IPS-18a (cell line): ENCODE results near the gene SGIP1.

ENCODE experiments used
- H3K27ac ChIP-seq: one replicate; pipeline ENCODE4 v1.5.1; 2013; ENCODE audit warnings: low read length
- H3K27me3 ChIP-seq: one replicate; pipeline ENCODE4 v1.6.1; 2013; ENCODE audit warnings: mild to moderate bottlenecking, low read length; ENCODE audit not compliant: control insufficient read depth, insufficient read depth
- H3K36me3 ChIP-seq: one replicate; pipeline ENCODE4 v1.6.1; 2013; ENCODE audit warnings: low read depth, low read length; ENCODE audit not compliant: control insufficient read depth
- H3K4me1 ChIP-seq: one replicate; pipeline ENCODE4 v1.6.1; 2013; ENCODE audit warnings: low read depth, low read length; ENCODE audit not compliant: control insufficient read depth
- H3K4me3 ChIP-seq: one replicate; pipeline ENCODE4 v1.5.1; 2013; ENCODE audit warnings: low read length
- H3K9ac ChIP-seq: one replicate; pipeline ENCODE4 v1.6.1; 2013; ENCODE audit warnings: mild to moderate bottlenecking, low read length, moderate library complexity
- H3K9me3 ChIP-seq: one replicate; pipeline ENCODE4 v1.6.1; 2013; ENCODE audit warnings: low read depth, low read length; ENCODE audit not compliant: control insufficient read depth

The SGIP1 gene

DNA sequence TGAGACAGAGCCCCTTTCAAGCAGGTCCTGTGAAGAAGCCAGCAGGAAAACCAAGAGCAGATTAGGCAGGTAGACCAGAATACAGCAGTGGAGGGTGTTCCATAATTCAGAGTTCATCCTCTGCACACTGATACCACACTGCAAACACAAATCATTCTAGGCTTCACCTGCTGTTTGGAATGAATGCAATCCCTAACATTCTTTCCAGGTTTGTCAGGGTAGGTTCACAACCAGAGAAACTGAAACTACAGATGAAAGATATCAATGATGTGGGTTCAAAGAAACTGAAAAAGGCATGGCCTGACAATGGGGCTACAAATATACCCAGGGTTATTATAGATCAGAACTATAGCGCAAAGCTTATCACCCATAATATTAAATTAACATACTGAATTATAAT lies 8.9 kb upstream of the SGIP1 start:
- H3K4me3 ChIP-seq: no peak overlapping the region
- no peak overlapping the region for H3K27ac ChIP-seq
- H3K9ac ChIP-seq: no peak overlapping the region
- H3K27me3 ChIP-seq: no peaks in the 10 kb centered on the region
- peaks cover 8% of the 10 kb centered on the region for H3K4me1 ChIP-seq
- H3K36me3 ChIP-seq: no peaks in the 10 kb centered on the region
- no peaks in the 10 kb centered on the region for H3K9me3 ChIP-seq

- Histone ChIP-seq H3K4me1 (peaks cover 12% of the 10 kb centered on the region), H3K9me3 (no peaks in the 10 kb centered on the region), H3K36me3 (no peaks in the 10 kb centered on the region), H3K27ac (no peak overlapping the region), H3K9ac (no peak overlapping the region), H3K27me3 (no peaks in the 10 kb centered on the region), H3K4me3 (no peak overlapping the region)
These were observed 7.9 kb upstream of the SGIP1 start for GRCh38 chr1:66526036-66526435.

- H3K27ac ChIP-seq: no peak overlapping the region
- H3K27me3 ChIP-seq: peaks cover 6% of the 10 kb centered on the region
- H3K9ac ChIP-seq: no peak overlapping the region
- H3K4me1 ChIP-seq: peaks cover 12% of the 10 kb centered on the region
- no peak overlapping the region for H3K4me3 ChIP-seq
- no peaks in the 10 kb centered on the region for H3K36me3 ChIP-seq
- H3K9me3 ChIP-seq: no peaks in the 10 kb centered on the region
These were observed 7.0 kb upstream of the SGIP1 start for GRCh38 chr1:66526991-66527390.

DNA sequence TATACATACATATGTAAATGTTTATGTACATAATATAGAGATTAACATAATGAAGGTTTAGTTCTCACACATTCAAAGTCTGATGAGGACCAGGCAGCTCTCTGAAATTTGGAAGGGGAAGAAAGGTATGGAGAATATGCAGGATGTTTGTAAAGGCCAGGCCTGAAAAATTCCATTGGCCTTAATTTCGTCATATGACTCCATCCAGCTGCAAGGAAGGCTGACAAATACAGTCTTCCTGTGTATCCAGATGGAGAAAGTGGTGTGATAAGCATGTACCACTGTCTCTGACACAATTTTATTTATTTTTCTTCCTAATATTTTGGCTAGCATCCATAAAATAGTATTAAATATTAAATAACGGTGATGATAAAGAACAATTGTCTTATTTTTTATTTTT lies 6.3 kb upstream of the SGIP1 start:
- H3K9ac ChIP-seq: no peak overlapping the region
- H3K27ac ChIP-seq: no peak overlapping the region
- H3K27me3 ChIP-seq: peaks cover 13% of the 10 kb centered on the region
- no peaks in the 10 kb centered on the region for H3K9me3 ChIP-seq
- H3K36me3 ChIP-seq: no peaks in the 10 kb centered on the region
- H3K4me3 ChIP-seq: no peak overlapping the region
- H3K4me1 ChIP-seq: peaks cover 12% of the 10 kb centered on the region

DNA sequence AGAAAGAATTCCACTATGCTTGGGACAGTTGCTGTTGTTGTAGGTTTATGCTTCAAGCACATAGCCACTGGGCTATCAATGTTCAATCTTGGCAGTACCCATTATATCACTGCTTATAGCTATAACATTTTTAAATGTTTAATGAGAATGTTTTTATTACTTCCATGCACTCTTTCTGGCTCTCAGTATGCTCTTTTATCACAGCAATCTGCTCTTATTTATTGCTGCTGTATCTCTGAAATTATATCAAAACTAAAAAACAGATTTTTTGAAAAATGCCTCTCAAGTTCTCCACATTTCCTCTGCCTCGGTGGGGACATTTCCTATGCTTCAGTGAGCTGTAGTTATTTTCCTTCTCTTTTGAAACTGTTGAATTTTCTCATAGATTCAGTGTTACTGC lies 5.4 kb upstream of the SGIP1 start:
- Histone ChIP-seq H3K27me3 (peaks cover 22% of the 10 kb centered on the region), H3K9ac (no peak overlapping the region), H3K4me1 (peaks cover 12% of the 10 kb centered on the region), H3K36me3 (no peaks in the 10 kb centered on the region), H3K27ac (no peak overlapping the region), H3K9me3 (no peaks in the 10 kb centered on the region), H3K4me3 (no peak overlapping the region)

- Histone ChIP-seq H3K27me3 (peaks cover 31% of the 10 kb centered on the region), H3K4me1 (peaks cover 16% of the 10 kb centered on the region), H3K9me3 (no peaks in the 10 kb centered on the region), H3K27ac (no peak overlapping the region), H3K9ac (no peak overlapping the region), H3K4me3 (no peak overlapping the region), H3K36me3 (no peaks in the 10 kb centered on the region)
These were observed 1.7 kb upstream of the SGIP1 start for GRCh38 chr1:66532214-66532613.

DNA sequence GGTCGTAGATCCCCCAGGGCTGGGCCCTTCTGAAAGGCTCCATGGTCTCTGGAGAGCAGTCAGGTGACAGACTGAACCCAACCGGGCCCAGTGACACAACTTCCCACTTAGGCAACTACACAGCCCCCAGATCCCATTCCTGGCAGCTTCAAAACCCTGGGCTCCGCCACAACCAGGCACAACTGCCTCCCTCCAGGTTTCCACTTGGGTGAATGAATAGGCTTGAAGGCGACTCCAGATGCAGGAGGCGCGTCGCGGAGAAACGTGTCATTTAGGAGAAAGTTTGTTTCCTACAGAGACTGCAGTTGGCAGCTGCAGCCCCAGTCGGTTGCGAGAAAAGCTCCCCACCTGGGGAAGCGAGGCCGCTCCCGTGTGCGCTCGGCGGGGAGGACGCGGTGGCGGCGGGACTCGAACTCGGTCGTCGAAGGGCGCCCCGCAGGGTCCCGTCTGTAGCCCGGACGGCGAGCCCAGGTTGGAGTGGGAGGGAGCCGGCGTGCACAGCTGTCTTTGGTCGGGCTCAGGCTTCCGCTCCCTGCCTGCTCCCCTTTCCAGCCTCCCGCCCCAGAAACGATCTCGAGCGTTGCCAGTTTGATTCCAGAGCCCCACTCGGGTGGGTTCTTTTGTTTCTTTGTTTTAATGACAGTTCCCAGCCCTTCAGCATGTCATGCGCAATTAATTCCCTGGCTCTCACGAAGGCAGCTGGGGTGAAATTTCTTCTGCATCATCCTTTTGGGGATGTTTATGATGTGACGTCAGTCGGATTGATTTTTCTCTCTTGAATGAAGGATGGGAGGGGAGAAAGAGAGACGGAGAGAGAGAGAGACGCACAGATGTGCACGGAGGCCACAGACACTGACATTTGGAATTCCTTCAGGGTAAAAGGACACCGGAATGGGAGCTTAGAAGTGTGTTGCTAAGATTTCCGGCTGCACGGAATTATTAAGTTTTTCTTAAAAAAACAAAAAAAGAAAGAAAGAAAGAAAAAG lies 862 bp upstream of the SGIP1 start:
- H3K9me3 ChIP-seq: no peaks in the 10 kb centered on the region
- peak overlapping the region; percentile 90 for H3K4me3 ChIP-seq
- peaks cover 31% of the 10 kb centered on the region for H3K27me3 ChIP-seq
- H3K36me3 ChIP-seq: no peaks in the 10 kb centered on the region
- H3K9ac ChIP-seq: peak overlapping the region; percentile 44
- no peak overlapping the region for H3K27ac ChIP-seq
- peaks cover 16% of the 10 kb centered on the region for H3K4me1 ChIP-seq

- H3K9ac ChIP-seq: no peak overlapping the region
- H3K27me3 ChIP-seq: peaks cover 31% of the 10 kb centered on the region
- peaks cover 8% of the 10 kb centered on the region for H3K4me1 ChIP-seq
- no peak overlapping the region for H3K27ac ChIP-seq
- H3K4me3 ChIP-seq: no peak overlapping the region
- no peaks in the 10 kb centered on the region for H3K36me3 ChIP-seq
- no peaks in the 10 kb centered on the region for H3K9me3 ChIP-seq
These were observed 1.1 kb downstream of the SGIP1 start for GRCh38 chr1:66535061-66535460.

GRCh38 chr1:66535853-66536252 lies 1.9 kb downstream of the SGIP1 start:
- Histone ChIP-seq H3K27me3 (peaks cover 31% of the 10 kb centered on the region), H3K27ac (no peak overlapping the region), H3K9ac (no peak overlapping the region), H3K4me1 (peaks cover 11% of the 10 kb centered on the region), H3K4me3 (no peak overlapping the region), H3K9me3 (no peaks in the 10 kb centered on the region), H3K36me3 (no peaks in the 10 kb centered on the region)

GRCh38 chr1:66537718-66538117 lies 3.8 kb downstream of the SGIP1 start:
- no peaks in the 10 kb centered on the region for H3K9me3 ChIP-seq
- H3K36me3 ChIP-seq: no peaks in the 10 kb centered on the region
- H3K9ac ChIP-seq: no peak overlapping the region
- peaks cover 18% of the 10 kb centered on the region for H3K27me3 ChIP-seq
- no peak overlapping the region for H3K4me3 ChIP-seq
- H3K27ac ChIP-seq: no peak overlapping the region
- peaks cover 11% of the 10 kb centered on the region for H3K4me1 ChIP-seq

GRCh38 chr1:66539491-66539890 lies 5.5 kb downstream of the SGIP1 start:
- Histone ChIP-seq H3K4me3 (no peak overlapping the region), H3K36me3 (no peaks in the 10 kb centered on the region), H3K4me1 (peaks cover 7% of the 10 kb centered on the region), H3K9me3 (no peaks in the 10 kb centered on the region), H3K27ac (no peak overlapping the region), H3K27me3 (peaks cover 3% of the 10 kb centered on the region), H3K9ac (no peak overlapping the region)
